Hepatic stellate cell (primary cell): Measurements from ENCODE around the gene XIRP2.

Source experiments
- DNase-seq: peaks from one replicate; pipeline ENCODE4 v3.0.0; 2011; ENCODE audit warnings: low spot score

Gene XIRP2

DNA sequence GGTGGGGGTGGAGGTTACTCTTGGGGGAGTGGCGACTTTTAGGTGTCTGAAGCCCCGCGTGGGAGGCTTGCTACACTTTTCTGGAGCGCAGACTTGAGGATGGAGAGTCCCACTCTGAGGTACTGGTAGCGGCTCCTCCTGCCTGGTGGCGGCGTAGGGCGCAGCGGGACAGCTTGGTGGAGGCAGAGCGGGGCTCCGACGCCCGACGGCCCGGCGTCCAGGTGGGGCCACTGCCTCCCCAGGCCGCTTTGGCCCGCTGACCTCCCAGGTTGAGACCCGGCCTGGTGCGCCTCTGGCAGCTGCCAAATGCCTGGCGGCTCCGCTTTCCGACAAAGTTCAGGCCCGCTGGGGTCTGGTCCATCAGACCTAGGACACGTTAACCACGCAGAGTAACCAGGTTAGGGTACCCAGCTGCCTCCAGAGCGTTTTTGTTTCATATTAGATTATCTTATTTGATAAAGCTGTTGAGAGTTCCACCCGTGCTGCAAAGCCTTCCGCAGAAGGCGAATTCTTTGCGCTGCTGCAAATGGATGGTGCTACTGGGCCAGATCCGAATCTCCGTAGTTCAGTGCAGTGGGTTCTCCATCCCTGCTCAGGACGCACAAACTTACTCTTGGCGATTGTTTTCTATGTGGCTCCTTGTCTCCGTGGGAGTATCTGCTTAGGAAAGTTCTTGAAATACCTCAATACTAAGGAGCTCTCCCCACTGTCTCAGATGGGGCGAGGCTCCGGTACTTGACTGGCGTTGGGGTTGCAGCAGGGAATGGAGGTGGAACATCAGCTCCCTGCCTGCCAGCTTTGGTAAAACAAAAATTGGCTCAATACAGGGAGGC, 405.9 kb downstream of the XIRP2 start:
- peak; percentile 16 for DNase-seq

DNA sequence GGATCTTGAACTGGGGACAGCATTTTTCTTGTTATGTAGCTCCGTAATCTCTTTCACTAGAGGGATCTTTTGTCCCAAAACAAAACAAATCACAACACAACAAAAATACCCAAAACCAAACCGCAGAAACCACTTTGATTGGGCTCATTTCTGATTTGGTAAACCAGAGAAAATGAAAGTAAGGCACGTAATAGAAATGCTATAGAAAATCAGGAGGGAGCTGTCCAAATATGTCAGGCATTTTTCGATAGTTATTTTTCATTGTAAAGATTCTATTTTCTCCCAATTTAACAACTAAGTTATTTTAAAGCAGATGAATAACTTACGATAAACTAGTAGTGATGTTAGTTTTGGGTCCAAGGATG, 406.5 kb downstream of the XIRP2 start:
- DNase-seq: peak; percentile 14

DNA sequence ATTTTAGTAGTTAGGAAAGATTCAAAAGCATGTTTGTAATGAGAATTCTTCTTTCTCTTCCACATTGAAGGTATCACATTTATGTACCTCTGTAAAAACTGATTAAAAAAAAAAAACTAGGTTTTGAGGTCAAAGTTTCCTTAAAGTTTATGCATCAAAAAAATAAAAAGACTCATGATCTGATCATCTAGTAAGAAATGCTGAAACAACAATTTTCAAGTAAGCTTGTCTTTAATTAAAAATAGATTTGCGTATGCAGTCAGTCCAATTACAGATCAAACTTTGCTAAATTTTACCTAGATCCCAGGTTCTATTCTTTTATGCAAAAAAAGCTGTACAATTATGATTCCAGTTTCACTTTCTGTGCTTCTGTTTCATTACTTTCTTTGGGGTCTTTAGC, 409.0 kb downstream of the XIRP2 start:
- no peak for DNase-seq

DNA sequence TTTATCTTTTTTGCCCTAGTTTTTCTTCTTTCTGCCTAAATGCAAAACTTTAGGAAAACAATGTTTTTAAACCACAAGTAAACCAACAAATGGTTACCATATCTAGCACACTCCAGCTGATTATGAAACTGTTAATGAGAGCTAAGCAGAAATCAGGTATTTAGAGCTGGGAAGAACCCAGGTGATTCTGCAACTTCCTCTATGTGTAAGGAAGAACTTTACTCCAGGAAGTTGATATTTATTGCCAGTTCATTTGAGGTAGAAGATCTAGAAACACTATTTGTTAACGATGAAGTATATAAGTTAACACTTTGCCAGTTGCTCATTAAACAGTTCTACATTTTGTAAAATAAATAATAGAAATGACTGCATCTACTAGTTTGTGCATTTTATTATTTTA, 409.7 kb downstream of the XIRP2 start:
- DNase-seq: no peak
